Amniotic epithelial cell (primary cell): ENCODE results near the gene CORO7.

ENCODE experiments used
- DNase-seq: peaks from one replicate; pipeline ENCODE4 v3.0.0-alpha.2; 2010; ENCODE audit warnings: low read depth

The CORO7 gene

DNA sequence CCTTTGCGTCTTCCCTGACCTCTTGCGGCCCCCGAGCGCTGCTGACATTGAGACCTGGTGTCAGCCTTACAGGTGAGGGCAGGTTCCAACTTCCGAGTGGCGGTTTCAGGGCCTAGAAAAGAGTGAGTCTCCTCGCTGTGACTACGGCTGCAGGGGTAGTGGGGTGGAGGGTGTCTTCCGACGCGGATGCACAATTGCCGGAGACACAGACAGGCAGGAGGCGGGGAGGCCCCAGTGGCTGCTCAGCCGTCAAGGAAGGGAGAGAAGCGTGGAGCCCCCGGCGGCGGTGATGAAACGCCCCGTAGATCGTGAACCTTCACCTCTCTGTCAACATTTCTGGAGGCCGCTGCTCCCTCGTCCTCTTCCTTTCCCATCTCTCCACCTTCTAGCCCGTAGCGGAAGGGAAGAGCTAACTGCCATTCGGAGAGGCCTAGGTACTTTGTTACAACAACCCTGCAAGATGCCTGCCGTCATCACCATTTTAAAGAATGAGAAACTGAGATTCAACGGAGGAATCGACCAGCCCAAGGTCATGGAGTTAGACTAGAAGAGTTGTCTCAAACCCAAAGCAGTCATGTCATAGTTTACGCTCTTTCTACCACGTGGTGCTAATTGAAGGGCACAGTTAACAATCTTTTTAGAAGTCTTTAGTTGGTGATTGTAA is 9.8 kb upstream of the CORO7 start:
- DNase-seq, result no peak

- peak; percentile 95 for DNase-seq
Measured at GRCh38 chr16:4425378-4426020, 9.1 kb upstream of the CORO7 start, which contains the start of gene DNAJA3. TSS of gene DNAJA3 (plus strand) at chr16:4425868. CDS start at chr16:4425882, 14 bp downstream.

DNA sequence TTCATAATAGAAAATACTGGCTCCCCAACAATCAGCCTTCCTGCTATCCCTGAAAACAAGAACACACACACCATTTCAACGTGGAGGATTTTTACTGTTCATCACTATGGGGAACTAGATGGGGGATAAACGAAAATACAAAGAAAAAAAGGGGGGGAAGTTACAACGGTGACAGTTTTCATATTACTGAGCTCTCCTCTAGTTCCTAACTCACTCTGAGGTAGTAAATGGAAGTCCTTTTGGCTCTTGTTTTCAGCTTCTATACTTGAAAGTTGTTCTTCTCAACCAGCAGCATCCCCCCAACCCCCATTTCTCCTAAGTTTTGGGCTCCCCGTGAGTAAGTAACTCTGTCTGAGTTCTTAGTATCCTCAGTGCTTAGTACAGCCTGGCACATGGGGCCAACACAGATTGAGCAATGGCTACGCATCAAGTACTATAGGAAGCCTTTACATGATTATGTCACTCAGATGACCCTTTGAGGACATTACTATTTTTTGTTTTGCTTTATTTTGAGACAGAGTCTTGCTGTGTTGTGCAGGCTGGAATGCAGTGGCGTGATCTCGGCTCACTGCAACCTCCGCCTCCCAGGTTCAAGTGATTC is 4.2 kb upstream of the CORO7 start:
- peak; percentile 60 for DNase-seq

- DNase-seq, result no peak
Measured at GRCh38 chr16:4419402-4419959, 3.1 kb upstream of the CORO7 start.

- no peak for DNase-seq
Measured at GRCh38 chr16:4415538-4416199, 727 bp downstream of the CORO7 start.

GRCh38 chr16:4414187-4414917 is 2.0 kb downstream of the CORO7 start:
- no peak for DNase-seq

GRCh38 chr16:4412854-4413253 is 3.5 kb downstream of the CORO7 start:
- no peak for DNase-seq

GRCh38 chr16:4412159-4412558 is 4.2 kb downstream of the CORO7 start:
- DNase-seq, result no peak

GRCh38 chr16:4411684-4412083 is 4.7 kb downstream of the CORO7 start:
- no peak for DNase-seq

GRCh38 chr16:4410335-4411075 is 5.9 kb downstream of the CORO7 start:
- peak; percentile 96 for DNase-seq

DNA sequence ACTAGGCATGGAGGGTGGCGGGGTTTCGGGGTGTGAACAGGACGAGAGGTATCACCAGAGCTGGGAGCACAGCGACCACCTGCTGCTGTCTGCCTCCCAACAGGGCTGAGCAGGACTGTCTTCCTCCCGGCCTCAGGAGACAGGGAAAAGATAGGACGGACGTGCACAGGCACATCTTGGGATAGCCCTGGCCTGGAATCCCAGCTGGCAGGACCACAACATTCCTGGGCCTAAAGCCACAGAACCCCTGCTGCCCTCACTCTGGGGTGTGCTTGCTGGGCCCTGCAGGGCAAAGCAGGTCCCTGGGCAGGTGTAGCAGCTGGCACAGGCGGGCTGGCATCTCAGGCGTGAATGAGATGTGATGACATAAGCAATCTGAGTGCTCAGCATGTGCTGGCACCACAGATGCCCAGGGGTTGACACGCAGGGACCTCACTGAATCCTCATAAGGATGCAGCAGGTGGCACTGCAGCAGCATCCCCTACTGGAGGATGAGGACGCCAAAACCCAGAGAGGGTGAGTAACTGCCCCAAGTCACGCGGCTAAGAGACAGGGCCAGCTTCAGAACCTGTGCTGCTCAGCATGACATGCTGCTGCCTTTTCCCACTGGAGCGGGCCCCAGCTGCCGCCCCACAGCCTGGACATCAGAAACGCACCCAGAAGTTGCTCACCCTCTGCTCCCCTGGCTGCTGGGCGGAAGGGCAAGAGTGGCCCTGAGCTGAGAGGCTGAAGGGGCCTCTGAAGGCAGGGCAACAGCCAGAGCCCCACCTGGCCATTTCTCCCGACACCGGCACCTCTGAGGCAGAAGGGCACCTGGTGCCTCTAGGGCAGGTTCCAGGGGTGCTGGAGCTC is 7.1 kb downstream of the CORO7 start:
- no peak for DNase-seq

DNA sequence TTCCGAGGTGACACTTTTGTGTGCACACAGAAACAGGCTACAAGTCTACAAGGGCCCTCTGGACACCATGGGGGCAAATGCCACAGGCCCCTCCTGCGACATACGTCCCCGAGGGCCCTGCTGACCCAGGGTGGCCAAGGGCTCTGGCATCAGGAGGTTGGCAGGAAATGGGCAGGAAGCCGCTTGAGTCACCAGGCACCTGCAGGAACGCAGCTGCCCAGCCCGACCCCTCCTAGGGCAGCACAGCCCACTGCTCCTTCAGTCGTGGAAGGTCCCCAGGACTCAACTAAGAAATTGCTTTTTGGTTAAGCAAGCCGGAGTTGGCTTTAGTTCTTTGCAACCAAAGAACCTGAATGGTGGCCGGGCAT is 8.1 kb downstream of the CORO7 start:
- DNase-seq, result no peak

DNA sequence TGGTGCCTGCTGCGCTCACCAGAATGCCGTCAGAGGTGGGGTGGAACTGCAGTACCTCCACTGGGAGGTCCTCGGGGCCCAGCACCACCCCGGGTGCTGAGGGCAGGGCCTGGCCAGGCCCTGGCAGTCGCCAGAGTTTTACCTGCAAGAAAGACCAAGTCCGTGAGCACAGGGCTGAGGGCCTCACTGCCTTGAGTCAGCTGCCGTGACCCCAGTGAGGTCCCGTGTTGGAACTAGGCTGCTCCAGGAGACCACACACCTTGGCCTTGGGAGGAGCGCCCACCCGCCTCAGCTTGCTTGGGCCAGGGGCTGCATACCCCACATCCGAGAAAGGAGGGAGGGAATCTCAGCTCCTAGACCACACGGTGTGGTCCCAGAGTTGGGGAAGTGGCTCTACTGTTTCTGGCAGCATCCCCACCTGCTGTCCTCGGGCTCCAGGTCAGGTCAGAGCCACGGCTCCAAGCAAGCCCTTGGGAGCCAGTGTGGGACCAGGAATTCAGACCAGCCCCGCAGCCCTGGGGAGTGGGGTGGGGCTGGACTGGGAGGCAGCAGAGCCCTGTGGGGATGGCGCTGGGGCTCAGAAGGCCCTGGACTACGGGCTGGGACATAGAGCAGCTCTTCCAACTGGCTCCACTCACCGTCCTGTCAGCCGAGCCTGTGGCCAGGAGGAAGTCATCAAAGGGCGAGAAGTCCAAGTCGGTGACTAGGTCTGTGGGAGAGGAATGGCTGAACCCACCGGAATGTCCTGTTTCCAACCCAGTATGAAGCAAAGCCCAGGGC is 8.7 kb downstream of the CORO7 start:
- DNase-seq, result no peak

GRCh38 chr16:4404967-4405696 is 11.3 kb downstream of the CORO7 start:
- DNase-seq, result no peak

DNA sequence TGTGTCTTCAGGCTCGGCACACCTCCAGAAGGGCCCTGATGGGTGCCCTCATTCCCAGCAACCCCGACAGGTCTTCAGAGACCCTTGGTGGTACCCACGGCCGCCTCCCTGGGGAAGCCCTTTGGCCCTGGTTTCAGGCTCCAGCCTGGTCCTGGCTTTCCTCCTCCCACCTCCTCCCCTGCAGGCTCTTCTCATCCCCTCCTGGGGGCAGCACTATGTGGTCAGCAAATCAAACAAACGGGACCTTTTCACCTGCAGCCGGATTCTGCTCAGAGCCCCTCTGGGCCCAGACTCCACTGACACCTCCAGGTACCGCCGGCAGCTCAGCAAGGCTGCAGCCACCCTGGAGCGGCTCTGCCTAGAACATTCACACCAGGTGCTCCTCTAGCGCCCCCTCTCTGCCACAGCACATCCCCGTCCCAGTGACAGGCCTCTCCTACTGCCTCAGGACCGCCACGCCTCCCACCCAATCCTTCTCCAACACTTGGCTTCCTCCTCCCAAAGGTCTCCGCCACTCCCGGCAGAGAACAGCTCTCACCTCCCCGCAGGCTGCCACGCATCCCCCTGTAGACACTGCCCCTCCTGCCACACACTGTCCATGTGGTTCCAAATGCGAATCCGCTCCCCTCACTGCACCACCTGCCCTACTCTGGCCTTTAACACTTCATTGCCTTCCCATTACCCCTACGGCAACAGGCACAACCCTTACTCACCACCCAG is 12.0 kb downstream of the CORO7 start:
- DNase-seq, result peak; percentile 51

DNA sequence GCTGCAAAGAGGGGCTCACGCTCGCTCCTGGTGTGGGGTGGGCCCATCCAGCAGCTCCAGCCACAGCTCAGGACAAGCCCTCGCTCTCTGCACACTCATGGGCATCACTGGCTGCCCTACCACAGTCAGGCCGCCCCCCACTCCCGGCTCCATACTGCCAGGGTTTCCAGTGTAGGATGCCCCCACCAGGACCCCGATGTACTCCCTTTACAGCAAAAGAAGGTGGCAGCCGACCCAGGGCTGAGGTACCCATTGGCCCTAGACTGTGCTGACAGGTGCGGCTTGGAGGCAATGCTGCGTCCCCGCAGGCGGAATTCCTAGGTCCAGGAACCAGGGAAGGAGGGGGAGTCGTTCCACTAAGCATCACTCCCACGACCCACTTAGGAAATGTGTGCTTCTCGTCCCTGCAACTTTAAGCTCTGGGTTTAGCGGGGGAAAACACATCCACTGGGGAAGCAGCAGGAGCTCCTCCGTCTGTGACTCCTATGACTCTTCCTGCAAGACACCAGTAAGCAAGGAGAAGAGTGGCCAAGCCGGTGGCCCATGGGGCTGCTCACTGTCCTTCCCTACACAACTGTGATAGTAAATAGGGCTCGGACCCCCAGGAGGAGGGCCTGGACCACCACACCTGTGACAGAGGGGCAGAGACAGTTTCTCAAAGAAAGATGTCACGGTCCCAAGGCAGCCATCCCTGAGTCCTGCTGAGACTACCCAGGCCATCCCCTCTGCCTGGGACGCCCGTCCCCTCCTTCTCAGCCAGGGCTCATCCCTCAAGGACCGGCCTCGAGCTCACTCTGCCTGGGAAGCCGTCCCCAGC is 13.1 kb downstream of the CORO7 start:
- no peak for DNase-seq

DNA sequence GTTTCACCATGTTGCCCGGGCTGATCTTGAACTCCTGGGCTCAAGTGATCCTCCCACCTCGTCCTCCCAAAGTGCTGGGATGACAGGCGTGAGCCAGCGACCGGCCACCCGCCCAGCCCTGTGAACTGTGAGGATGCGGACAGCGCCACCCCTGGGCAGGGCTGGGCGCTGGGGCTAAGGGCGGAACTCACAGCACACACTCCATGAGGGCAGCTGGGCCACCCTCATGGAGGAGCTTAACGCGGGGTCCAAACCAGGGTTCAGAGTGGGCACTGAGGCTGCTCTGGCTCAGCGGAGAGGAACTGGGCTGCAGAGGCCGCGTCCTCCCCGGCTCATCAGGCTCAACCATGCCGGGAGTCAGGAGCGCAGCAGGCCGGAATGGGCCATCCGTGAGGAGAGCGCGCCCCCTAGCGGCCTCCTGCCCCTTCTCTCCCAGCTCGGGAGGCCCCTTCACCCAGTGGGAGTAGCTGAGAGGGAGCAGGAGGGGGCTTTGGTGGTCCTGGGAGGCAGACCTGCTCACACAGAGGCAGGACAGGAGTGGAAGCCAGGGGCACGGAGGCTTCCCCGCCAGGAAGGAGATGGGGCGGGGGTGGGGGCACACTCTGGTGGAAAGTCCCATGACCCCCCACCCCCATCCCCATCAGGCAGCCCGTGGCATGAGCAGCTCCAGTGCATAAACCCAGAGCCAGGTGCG is 13.8 kb downstream of the CORO7 start:
- peak; percentile 53 for DNase-seq
